BLaER1 (cell line): ENCODE measurements around the gene PLLP.
A peak's percentile ranks its signal among the peaks of the same experiment; 100 is the strongest.

Source experiments
- H3K27ac ChIP-seq: shearing (Covaris generic); formaldehyde crosslinking; 2 replicates; pipeline ENCODE4 v1.8.1; 2022
- H3K27me3 ChIP-seq: shearing (Covaris generic); formaldehyde crosslinking; 2 replicates; pipeline ENCODE4 v1.8.1; 2022
- H3K36me3 ChIP-seq: shearing (Covaris generic); formaldehyde crosslinking; 2 replicates; pipeline ENCODE4 v1.8.1; 2022
- H3K4me1 ChIP-seq: shearing (Covaris generic); formaldehyde crosslinking; 2 replicates; pipeline ENCODE4 v1.8.1; 2022
- H3K4me2 ChIP-seq: shearing (Covaris generic); formaldehyde crosslinking; 2 replicates; pipeline ENCODE4 v1.8.1; 2022
- H3K4me3 ChIP-seq: shearing (Covaris generic); formaldehyde crosslinking; 2 replicates; pipeline ENCODE4 v1.8.1; 2022
- H3K9ac ChIP-seq: shearing (Covaris generic); formaldehyde crosslinking; 2 replicates; pipeline ENCODE4 v1.8.1; 2022
- H3K9me3 ChIP-seq: shearing (Covaris generic); formaldehyde crosslinking; 2 replicates; pipeline ENCODE4 v1.8.1; 2022
- H4K20me1 ChIP-seq: shearing (Covaris generic); formaldehyde crosslinking; 2 replicates; pipeline ENCODE4 v1.8.1; 2022
- Cebpa-rat ChIP-seq: shearing (Covaris generic); IDR thresholded peaks from 2 replicates; pipeline ENCODE4 v1.8.1; 2022

PLLP gene, protein sequence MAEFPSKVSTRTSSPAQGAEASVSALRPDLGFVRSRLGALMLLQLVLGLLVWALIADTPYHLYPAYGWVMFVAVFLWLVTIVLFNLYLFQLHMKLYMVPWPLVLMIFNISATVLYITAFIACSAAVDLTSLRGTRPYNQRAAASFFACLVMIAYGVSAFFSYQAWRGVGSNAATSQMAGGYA

DNA sequence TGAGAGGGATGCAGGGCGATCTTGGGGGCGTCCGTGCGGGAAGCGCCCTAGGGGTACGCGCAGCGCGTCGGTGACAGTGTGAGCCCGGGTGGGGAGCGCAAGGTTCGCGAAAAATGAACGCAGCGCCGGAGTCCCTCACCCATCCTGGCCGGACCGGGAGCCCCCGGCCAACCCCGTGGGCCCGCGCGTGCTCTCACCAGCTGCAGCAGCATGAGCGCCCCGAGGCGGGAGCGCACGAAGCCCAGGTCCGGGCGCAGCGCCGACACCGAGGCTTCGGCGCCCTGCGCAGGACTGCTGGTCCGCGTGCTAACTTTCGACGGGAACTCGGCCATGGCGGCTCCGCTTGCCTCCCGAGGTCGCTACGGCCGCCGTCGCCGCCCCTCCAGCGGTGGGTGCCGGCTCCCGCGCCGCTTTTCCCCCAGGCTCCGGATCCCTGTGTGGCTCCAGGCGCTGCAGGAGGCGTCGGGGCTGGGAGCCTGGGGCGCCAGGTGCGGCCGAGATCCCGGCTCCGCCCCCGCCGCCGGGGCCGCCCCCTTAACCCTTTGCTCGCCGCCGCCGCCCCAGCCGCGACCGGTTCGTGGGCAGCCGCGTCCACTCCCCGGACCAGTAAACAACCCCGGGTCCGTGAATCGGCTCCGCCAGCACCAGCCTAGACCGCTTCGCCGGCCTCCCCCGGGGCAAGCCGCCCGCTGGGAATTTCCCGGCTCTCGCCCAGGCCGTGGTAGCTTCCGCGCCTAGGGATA is at the start of gene PLLP:
PLLP (minus strand) TSS at position 464 of the 743 bp plus-strand sequence; CDS start at position 332, 132 bp downstream.
- Histone ChIP-seq H3K9ac (peak within 1 kb of the TSS; percentile 71), H3K9me3 (no peaks in the 10 kb centered on the region), H3K4me3 (peak within 1 kb of the TSS; percentile 73), H3K4me2 (peak within 1 kb of the TSS; percentile 94), H3K27me3 (peaks cover 27% of the 10 kb centered on the region), H3K27ac (peak within 1 kb of the TSS; percentile 14; the same call in 1 of the 2 replicates), H3K4me1 (peaks cover 29% of the 10 kb centered on the region), H3K36me3 (no peaks in the 10 kb centered on the region), H4K20me1 (no peaks in the 10 kb centered on the region)
- TF ChIP-seq Cebpa-rat: no peak

DNA sequence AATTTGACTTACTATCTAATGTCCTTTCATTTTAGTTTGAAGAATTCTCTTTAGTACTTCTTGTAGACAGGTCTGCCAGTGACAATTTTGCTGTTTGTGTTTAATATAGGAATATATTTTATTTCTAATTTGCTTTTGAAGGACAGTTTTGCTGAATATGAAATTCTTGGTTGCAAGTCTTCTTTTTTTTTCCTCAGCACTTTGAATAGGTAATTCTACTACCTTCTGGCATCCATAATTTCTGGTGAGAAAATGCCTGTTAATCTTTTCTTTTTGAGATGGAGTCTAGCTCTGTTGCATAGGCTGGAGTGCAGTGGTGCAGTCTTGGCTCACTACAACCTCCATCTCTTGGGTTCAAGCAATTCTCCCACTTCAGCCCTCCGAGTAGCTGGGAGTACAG is 48.9 kb upstream of the PLLP start:
- TF ChIP-seq Cebpa-rat: no peak
- Histone ChIP-seq H3K4me2 (no peak overlapping the region), H3K4me1 (no peaks in the 10 kb centered on the region), H3K27me3 (no peaks in the 10 kb centered on the region), H3K27ac (no peak overlapping the region), H3K9ac (no peak overlapping the region), H3K9me3 (peaks cover 16% of the 10 kb centered on the region), H3K4me3 (no peak overlapping the region), H4K20me1 (no peaks in the 10 kb centered on the region), H3K36me3 (no peaks in the 10 kb centered on the region)

DNA sequence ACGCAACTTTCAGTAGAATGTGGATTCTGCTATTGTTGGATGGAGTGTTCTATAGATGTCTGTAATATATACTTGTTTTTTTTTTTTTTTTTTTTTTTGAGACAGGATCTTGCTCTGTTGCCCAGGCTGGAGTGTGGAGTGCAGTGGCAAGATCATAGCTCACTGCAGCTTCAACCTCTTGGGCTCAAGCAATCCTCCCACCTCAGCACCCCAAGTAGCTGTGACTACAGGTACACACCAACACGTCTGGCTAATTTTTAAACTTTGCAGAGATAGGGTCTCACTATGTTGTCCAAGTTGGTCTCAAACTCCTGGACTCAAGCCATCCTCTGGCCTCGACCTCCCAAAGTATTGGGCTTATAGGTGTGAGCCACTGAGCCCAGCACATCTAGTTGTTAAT is 46.9 kb upstream of the PLLP start:
- Histone ChIP-seq H3K4me2 (no peak overlapping the region), H3K27me3 (no peaks in the 10 kb centered on the region), H3K4me1 (no peaks in the 10 kb centered on the region), H3K9ac (no peak overlapping the region), H3K4me3 (no peak overlapping the region), H3K9me3 (peaks cover 5% of the 10 kb centered on the region), H4K20me1 (no peaks in the 10 kb centered on the region), H3K27ac (no peak overlapping the region), H3K36me3 (no peaks in the 10 kb centered on the region)
- no peak for TF ChIP-seq Cebpa-rat

DNA sequence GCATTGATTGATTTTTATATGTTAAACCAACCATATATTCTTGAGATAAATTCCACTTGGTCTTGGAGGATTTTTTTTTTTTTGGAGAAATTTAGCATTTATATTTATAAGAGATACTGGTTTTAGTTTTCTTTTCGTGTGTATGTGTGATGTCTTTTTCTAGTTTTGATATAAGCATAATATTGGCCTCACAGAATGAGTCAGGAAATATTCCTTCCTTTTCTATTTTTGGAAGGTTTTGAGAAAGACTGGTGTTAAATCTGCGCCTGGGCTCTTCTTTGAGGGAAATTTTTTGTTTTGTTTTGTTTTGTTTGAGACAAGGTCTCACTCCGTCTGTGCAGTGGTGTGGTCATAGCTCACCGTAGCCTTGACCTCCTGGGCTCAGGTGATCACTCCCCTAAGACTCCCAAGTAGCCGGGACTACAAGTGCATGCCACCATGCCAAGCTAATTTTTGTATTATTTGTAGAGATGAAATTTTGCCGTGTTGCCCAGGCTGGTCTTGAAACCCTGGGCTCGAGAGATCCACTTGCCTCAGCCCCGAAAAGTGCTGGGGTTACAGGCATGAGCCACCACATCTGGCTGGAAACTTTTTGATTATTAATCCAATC is 45.4 kb upstream of the PLLP start:
- Histone ChIP-seq H3K4me3 (no peak overlapping the region), H3K36me3 (no peaks in the 10 kb centered on the region), H3K9ac (no peak overlapping the region), H3K9me3 (peaks cover 9% of the 10 kb centered on the region; the same call in 1 of the 2 replicates), H3K27ac (no peak overlapping the region), H3K4me2 (no peak overlapping the region), H4K20me1 (no peaks in the 10 kb centered on the region), H3K27me3 (no peaks in the 10 kb centered on the region), H3K4me1 (no peaks in the 10 kb centered on the region)
- no peak for TF ChIP-seq Cebpa-rat

DNA sequence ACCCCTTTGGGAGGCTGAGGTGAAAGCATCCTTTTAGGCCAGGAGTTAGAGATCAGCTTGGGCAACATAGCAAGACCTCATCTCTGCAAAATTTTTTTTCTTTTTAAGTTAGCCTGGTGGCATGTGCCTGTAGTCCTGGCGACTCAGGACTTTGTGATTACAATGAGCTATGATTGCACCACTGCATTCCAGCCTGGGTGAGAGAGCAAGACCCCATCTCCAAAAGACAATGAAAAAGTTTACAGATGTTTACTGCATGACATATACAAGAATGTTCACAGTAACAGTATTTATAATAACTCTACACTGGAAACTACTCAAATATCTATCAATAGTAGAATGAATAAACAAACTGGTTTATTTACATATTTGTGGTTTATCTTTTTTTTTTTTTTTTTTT is 41.0 kb upstream of the PLLP start:
- no peaks in the 10 kb centered on the region for H4K20me1 ChIP-seq
- no peak overlapping the region for H3K4me2 ChIP-seq
- no peak overlapping the region for H3K27ac ChIP-seq
- H3K9ac ChIP-seq: no peak overlapping the region
- no peak for TF ChIP-seq Cebpa-rat
- no peak overlapping the region for H3K4me3 ChIP-seq
- peaks cover 5% of the 10 kb centered on the region; the same call in 1 of the 2 replicates for H3K9me3 ChIP-seq
- H3K36me3 ChIP-seq: no peaks in the 10 kb centered on the region
- H3K27me3 ChIP-seq: no peaks in the 10 kb centered on the region
- no peaks in the 10 kb centered on the region for H3K4me1 ChIP-seq

DNA sequence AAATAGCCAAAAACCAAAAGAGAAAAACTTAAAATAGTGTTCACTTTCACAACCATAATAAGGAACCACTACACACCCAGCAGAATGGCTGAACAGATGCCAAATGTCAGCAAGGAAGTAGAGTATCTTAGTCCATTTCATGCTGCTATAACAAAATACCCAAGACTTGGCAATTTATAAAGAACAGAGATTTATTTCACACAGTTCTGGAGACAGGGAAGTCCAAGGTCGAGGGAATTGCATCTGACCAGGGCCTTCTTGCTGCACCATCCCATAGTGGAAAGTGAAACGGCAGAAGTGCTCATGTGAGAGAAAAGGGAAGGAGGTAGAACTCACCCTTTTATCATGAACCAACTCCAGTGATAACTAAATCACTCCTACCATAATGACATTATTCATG is 40.3 kb upstream of the PLLP start:
- Histone ChIP-seq H3K4me1 (no peaks in the 10 kb centered on the region), H3K9ac (no peak overlapping the region), H4K20me1 (no peaks in the 10 kb centered on the region), H3K36me3 (no peaks in the 10 kb centered on the region), H3K4me3 (no peak overlapping the region), H3K27ac (no peak overlapping the region), H3K4me2 (no peak overlapping the region), H3K9me3 (peaks cover 5% of the 10 kb centered on the region; the same call in 1 of the 2 replicates), H3K27me3 (no peaks in the 10 kb centered on the region)
- no peak for TF ChIP-seq Cebpa-rat

DNA sequence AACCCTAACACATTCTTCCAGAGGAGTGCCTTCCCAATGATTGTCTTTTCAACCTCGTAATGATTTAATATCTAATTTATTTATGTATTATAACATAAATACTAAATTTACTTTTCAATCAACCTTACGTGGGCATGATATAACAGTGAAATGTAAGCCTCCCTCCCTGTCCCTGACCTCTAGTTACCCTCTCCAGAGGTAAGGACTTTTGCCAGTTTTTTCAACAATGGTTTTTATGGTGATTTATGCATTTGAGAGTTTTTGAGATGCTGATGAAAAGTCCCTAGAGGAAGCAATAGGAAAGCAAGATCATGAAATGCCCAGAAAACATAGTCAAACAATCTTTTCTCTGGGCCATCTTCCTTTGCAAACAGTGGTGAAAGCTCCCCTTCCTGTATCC is 35.2 kb upstream of the PLLP start:
- no peak overlapping the region for H3K9ac ChIP-seq
- H3K4me3 ChIP-seq: no peak overlapping the region
- H3K27ac ChIP-seq: no peak overlapping the region
- H3K27me3 ChIP-seq: no peaks in the 10 kb centered on the region
- peaks cover 8% of the 10 kb centered on the region for H3K4me1 ChIP-seq
- H3K9me3 ChIP-seq: no peaks in the 10 kb centered on the region
- TF ChIP-seq Cebpa-rat: no peak
- no peaks in the 10 kb centered on the region for H3K36me3 ChIP-seq
- H4K20me1 ChIP-seq: no peaks in the 10 kb centered on the region
- H3K4me2 ChIP-seq: no peak overlapping the region

DNA sequence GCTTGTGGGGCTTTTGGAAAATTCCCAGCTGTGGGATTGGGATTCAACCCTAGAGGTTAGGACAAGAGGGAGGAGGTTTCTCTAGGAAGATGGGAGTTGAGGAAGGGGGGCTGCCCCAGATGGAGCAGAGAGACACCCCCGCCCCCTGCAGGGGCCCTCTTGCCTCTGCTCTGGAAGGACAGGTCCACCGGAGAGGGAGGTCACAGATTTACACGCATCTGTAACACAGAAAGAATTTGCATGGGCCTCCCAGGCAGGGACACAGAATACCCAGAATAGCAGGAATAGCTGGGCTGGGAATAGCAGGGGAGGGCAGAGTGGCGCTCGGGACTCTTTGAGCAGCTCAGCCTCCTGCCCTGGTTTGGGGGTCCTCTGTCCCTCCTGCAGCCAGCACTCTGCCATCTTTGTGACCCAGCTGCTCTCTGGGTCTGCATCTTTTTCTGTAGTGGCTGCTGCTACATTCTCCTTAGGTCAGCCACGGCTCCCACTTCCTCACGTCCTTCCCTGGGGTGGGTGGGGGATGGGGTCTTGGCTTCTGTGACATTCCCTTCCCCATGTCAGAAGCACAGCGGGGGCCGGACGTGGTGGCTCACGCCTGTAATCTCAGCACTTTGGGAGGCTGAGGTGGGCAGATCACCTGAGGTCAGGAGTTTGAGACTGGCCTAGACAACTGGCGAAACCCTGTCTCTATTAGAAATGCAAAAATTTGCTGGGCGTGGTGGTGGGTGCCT is 33.9 kb upstream of the PLLP start:
- peaks cover 15% of the 10 kb centered on the region for H3K4me1 ChIP-seq
- H3K27ac ChIP-seq: no peak overlapping the region
- no peak overlapping the region for H3K4me2 ChIP-seq
- no peak overlapping the region for H3K9ac ChIP-seq
- no peaks in the 10 kb centered on the region for H3K36me3 ChIP-seq
- no peaks in the 10 kb centered on the region for H4K20me1 ChIP-seq
- no peaks in the 10 kb centered on the region for H3K9me3 ChIP-seq
- no peak for TF ChIP-seq Cebpa-rat
- no peak overlapping the region for H3K4me3 ChIP-seq
- no peaks in the 10 kb centered on the region for H3K27me3 ChIP-seq

DNA sequence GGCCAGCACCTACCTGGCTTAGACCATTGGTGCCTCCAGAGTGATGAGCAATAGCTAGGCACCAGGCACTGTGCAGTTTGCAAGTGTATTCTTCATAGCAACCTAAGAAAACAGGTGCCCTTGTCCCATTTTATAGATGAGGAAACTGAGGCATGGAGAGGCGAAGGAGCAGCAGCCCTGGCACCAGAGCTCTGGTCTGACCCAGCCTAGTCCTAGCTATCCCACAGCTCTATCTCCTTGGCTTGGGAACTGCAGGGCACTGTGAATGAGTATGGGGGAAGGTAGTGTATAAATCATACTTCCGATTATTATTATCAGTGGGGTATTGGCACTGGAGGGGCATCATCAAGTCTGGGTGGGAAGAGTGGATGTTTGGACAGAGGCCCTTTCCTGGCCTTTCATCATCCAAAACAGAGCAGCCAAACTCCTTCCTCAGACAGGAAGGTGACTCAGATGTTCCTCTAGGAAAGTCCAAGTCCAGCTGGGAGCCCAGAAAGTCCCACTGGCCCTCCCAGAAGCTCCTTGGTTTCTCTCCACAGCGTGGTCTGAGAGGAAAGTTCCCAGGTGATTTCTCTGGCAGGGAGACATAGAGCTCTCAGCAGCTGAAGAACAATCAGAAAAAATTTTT is 32.0 kb upstream of the PLLP start:
- Histone ChIP-seq H3K36me3 (no peaks in the 10 kb centered on the region), H3K9me3 (no peaks in the 10 kb centered on the region), H3K4me3 (no peak overlapping the region), H3K4me1 (peaks cover 16% of the 10 kb centered on the region), H3K27ac (no peak overlapping the region), H4K20me1 (no peaks in the 10 kb centered on the region), H3K4me2 (no peak overlapping the region), H3K27me3 (no peaks in the 10 kb centered on the region), H3K9ac (no peak overlapping the region)
- TF ChIP-seq Cebpa-rat: no peak
